HS-27A (cell line): ENCODE data around the gene DCANP1.

ENCODE experiments used
- DNase-seq: peaks from one replicate; pipeline ENCODE4 v3.0.0-alpha.2; 2012; ENCODE audit warnings: low read depth, missing footprints

The DCANP1 gene

DNA sequence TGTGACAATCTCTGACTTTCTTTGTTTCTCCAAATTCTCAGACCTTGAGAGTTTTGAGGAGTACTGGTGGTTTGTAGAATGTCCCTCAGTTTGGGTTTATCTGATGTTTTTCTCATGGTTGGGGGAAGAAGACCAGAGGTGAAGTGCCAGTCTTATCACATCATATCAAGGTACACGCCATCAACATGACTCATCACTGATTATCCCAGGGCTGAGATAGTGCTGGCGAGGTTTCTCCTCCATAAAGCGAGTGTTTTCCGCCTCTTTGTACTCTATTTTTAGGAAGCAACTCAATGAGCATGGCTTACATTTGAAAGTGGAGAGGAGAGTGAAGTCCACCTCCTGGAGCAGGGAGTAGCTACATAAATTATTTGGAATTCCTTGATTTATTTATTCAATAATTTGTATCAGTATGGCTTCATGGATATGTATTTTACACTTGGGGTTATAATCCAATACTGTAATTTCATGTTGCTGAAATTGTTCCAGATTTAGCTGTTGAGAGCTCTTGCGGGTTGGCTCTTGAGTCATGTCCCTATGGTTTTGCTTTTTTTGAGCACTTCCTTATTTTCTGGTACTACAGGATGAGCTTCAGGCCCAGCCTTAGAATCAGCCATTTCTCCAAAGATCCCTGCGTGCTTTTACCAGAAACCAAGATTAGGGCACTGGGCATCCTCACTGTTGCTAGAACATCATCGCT, 23.9 kb downstream of the DCANP1 start:
- no peak for DNase-seq

DNA sequence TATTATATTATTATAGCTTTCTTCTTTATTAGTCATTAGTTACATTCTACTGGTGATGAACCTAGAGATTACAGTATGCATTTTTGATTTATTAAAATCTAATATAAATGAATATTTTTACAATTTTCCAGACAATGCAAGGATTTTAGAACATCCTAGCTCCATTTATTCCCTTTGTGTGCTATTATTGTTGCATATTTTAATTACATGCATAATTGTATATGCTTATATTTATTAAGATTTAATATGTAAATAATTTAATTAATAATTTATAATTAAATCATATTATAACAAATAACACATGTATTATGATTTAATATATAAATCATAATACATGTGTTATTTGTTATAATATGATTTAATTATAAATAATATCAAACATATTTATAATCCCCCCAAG, 24.7 kb downstream of the DCANP1 start:
- no peak for DNase-seq

DNA sequence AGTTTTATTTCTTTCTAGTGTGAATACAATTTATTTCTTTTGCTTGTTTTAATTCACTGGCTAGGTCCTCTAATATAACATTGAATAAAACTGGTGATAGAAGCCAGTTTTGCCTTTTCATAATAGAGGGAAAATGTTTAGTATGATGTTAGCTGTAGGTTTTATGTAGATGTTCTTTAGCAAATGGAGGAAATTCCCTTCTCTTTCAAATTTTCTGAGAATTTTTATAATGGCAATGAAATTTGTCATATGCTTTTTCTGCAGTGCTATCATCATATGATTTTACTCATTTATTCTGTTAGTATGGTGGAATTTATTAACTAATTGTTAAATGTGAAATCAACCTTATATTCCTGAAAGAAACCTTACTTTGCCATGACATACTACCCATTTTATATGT, 30.1 kb downstream of the DCANP1 start:
- DNase-seq: no peak

DNA sequence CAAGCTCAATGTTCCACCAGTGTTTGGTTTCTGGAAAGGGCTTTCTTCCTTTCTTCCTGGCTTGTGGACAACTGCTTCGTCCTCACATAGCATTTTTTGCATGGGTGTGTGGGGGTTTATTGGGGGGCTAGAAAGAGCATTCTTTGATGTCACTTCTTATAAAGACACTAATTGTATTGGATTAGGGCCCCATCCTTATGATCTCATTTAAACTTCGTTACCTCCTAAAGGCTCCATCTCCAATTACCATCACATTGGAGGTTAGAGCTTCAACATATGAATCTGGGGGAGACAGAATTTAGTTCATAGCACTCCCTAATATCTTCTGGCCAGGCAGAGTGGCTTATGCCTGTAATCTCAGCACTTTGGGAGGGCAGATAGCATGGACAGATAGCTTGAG, 42.1 kb downstream of the DCANP1 start:
- no peak for DNase-seq

DNA sequence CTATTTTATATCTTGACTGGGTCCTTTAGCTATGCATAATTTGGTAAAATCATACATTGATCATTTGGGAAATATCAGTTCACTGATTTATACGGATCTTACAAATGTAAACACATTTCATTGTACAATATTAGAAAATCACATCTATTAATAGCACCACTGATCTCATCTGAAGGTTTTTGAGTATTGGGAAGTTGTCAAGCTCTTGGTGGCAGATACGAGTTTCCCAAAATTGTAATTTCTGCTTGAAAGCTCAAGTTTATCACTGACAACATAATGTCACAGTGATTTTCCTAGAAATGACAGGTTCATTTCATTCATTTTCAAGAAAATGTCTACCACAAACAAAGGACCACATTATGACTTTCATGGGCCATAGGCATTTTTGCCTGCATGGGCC, 45.1 kb downstream of the DCANP1 start:
- DNase-seq: no peak

DNA sequence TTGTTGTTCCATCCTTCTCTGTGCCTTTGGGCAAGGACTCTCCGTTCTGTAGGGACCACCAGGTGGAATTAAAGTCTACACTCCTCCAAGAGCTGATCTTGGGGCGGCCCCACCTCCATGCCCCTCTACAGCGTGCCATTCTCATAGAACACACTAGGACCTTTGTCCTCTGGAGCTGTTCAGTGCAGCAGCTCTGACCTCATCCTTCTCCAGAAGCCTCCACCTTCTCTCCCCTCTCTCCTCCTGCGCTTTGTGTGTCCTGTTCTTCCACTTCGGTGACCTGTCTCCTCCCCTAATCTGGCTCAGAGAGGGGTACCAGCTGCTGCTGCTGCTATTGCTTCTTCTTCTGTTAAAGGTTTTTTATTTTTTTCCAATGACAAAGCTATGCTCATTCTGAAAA, 46.3 kb downstream of the DCANP1 start:
- no peak for DNase-seq

DNA sequence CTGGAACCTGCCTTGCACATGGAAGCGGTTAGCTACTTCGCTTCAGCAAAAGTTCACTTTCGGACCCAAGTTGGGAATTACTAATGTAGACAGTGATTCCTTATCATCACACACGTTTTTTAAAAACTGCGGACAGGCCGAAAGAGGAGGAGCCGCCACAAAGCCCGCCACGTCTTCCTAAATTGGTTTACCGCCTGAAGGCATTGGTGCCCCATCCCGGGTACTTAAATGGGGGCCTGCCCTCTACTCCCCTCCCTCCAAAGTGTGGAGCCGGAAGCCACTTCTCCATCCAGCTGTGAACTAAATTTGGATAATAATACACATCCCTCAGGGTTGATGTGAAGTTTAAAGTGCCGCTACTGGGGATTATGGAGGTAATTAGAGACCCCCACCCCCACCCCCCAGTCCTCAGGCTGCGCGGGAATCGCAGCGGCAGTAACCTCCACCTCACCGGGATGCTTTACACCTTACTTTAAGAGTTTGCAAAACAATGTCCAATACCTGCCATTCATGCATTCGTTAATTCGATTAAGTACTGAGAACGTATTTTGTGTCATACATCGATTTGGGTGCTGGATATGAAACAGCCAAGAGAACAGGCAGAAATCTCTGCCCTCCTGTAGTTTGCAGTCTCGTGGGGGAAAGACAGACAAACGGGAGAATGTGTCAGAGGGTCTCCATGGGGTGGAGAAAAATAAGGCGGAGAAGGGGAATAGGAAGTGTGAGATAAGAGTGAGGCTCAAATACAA, 47.2 kb downstream of the DCANP1 start:
- no peak for DNase-seq

DNA sequence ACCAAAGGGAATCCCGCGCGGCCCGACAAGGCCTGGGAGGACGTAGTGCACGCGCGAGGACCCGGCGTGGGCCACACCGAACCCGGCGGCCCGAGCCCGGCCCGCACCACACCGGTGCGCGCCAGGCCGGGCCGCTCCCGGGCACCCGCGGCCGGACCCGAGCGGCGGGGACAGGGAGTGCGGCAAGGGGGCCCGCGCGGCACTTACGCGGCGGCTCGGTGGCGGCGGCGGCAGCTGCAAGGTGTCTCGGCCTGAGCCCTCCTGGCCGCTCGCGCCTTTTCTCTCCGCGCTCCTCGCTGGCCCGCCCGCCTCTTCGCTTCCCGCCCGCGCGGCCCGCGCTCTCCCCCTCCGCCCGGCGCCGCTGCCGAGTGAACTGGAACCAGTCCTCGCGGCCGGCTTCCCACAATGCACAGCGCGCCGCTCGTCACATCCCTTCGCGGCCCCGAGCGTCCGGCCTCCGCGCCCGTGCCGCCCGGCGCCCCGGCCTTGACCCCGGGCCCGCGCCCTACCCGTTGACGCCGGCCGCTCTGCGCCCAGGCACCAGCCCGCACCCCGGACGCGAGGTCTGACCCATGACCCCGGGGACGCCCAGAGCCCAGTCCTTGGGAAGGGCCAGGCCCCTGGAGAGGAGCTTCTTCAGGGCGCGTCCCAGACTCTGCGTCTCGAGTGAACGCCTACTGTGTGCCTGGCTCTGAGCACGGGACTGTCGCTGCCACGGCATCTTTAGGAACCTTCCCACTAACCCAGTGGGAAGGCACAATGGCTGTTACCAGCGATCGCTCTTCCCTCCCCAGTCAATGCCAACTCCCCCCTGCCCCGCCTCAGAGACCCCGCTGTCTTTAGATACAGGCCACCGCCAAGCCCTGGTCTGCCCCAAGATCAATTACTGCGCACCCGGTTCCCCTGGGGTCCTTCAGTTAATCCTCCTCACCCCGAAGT, 48.0 kb downstream of the DCANP1 start, which contains the start of gene MACROH2A1:
Gene MACROH2A1 (minus strand): TSS at position 377 of the 939 bp plus-strand sequence. CDS start 10,138 bp downstream, outside the sequence.
- DNase-seq: no peak

DNA sequence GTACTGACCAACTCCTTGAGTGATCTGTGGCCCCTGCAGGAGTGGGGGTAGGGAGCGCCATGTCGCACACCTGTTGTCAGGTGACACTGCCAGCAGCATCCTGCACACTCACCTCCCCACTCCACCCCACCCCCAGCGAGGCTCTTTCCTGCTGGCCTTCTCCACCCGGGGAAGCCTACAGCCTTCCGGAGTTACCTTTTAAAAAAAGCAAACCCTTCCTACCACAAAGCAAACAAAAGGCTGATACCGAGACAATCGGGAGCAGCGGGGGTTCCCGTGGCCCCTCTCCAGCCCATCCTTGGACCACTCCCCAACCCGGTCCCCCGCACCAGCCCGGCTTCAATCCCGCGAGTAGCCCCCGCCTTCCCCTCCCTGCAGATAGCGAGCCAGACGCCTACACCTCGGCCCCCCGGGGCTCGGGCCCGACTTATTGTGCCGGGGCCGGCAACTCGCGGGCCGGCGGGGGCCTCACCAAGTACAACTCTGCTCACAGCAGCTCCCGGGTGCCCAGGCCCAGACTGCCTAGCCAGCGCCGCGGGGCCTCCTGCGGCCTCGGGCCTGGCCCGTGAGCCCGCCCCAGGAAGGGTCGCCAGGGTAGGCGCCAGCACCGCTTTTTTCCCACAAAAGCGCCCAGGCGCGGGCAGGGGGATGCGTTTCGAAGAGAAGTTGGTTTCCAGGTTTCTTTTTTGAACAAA, 48.8 kb downstream of the DCANP1 start:
- no peak for DNase-seq

DNA sequence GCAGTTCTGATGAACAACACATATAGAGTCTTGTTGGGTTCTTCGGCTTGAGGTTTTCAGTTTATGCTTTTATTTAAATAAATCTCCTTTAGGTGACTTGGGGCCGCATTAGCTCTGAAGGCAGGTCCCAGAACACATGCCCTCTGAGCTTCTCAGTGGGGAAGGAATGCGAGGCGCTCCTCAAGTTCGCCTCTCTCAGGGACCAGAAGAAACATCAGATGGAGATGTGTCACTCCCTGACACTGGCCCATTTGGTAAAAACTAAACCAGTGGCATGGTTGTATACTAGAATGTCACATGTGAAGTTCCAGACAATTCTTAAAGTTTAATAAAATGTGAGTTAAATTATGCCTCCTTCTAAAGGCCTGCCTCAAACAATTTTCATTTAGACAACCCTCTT, 50.1 kb downstream of the DCANP1 start:
- DNase-seq: no peak

DNA sequence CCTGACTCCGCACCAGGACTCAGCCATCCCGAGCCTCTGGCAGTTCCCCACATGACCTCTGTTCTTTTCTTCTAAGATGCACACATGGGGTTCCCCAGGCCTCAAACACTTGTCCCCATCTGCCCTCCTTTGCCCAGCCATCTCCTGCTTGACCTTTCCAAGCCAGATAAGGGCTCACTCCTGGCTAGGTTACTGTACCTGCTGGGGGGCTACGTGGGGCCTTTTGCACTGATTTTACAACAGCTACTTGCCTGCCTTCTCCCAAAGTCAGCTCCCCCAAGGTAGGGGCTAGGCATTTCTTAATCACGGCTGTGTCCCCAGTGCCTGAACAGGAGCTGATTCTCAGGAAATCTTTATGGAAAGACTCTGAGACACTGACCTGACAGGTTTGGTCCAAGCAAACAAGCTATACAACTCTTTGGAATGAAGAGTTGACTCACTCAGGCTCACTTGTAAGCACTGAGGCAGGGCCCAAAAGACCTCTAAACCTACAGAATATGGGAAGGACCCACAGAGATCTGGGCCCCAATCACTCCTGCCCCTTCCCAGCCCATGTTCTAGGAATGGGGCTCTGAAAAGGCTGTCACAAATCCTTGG, 50.6 kb downstream of the DCANP1 start:
- DNase-seq: no peak

DNA sequence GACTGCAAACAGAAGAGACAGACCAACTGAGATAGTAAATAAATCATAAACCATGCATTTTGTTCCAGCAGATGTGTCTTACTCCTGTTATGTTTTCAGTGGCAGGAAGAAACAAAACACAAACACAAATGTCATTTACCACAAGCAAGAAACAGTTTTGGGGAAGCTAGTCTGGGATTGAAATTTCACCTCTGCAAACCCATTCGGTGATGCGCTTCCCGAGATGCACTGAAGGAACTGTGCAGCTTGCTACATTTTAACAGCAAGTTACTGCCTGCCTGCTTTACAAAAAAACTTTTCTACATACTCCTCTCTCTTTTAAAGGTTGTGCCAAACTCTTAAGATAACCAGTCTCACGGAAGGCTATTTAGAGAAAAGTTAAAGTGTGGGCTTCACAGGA, 51.3 kb downstream of the DCANP1 start:
- DNase-seq: no peak

DNA sequence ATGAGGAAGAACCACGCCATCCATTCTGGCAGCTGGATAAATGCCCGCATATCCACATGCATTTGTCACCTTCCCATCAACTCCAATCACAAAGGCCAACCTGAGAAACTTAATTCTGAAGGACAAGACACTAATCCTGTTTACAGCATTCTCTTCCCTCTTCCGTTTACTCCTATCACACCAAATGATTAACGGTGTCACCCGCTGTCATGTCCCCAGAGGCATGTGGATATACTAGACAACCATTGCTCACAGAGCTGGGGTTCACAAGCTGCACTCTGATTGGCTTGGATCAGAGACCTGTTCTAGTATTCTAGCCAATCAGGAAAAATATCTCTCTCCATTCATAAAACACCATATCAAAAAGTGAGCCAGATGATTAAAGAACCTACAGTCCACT, 51.7 kb downstream of the DCANP1 start:
- no peak for DNase-seq
